Measurements from ENCODE around the gene CDK5. TPM values are rescaled to one million over a fixed set of nuclear protein-coding genes. Genes with fewer than 3 reads are reported as not detected.

The CDK5 gene
- total and polyA plus RNA-seq, 2 of the 13 experiments (the other 11 are each of a cell fraction or from before 2014, with no cell fraction given) = 16.4 to 21.3 TPM

GRCh38 chr7:151082141-151083070, 24.7 kb upstream of the CDK5 start:
- no peaks in the 10 kb centered on the region for H4K20me1 ChIP-seq (ENCODE audit: insufficient read depth, low read length)
- H3K4me1 ChIP-seq (ENCODE audit: insufficient read depth, low read length) = peaks cover 48% of the 10 kb centered on the region
- H2AFZ ChIP-seq (ENCODE audit: low read length) = no peak overlapping the region
- H3K79me2 ChIP-seq (ENCODE audit: insufficient read depth, low read length) = peaks cover 40% of the 10 kb centered on the region
- H3K4me2 ChIP-seq (ENCODE audit: low read depth, low read length) = peak overlapping the region; percentile 97
- intact Hi-C loops (cut with micrococcal nuclease; ENCODE audit: unreplicated experiment) (loop anchor here (10.0 kb wide), 1 partner anchor 162 kb away; the partner anchor contains the start of gene SMARCD3), in situ Hi-C loops (cut with HindIII; ENCODE audit: extremely low pct_ligation_motif_present, low pct_unique_long_range_greater_than_20kb) (no loop called here)
- peak overlapping the region; percentile 100 for H3K9ac ChIP-seq (ENCODE audit: insufficient read depth, low read depth, low read length)
- H3K4me3 ChIP-seq (replicated peaks in 1 of 3; ENCODE audit: insufficient read depth in 1 of 3, low read depth in 2 of 3, low read length in 3 of 3) = peak overlapping the region; percentile 85 to 96 (median 88)
- no peak for FAIRE-seq
- no peak for DNase-seq (ENCODE audit: low spot score)
- peak overlapping the region; percentile 85 for H3K27ac ChIP-seq (ENCODE audit: extremely low read length, insufficient read depth, low read length)
- H3K27me3 ChIP-seq (ENCODE audit: control insufficient read depth in 1 of 2, insufficient read depth in 2 of 2, low read length in 2 of 2) = no peaks in the 10 kb centered on the region; a peak in 1 of 5 replicates
- H3K9me3 ChIP-seq (ENCODE audit: low read length) = no peaks in the 10 kb centered on the region
- CTCF ChIA-PET (ENCODE audit: low intra/inter-chr PET ratio, low total read pairs) = no interaction called here
- no peak for ATAC-seq
- H3K36me3 ChIP-seq (replicated peaks in 1 of 2; ENCODE audit: control insufficient read depth in 1 of 2, insufficient read depth in 2 of 2, low read length in 2 of 2) = 0 out of 5 replicates have a peak, but pooled peaks cover 0 to 1% of the 10 kb centered on the region in 2 experiments
- 3% methylated on average over 22 of the region's 42 CpGs for WGBS (ENCODE audit: low lambda C conversion rate)
- POLR2A ChIA-PET = interaction anchor here (0.9 to 3.8 kb wide), 3 partner anchors 20 to 54 kb away, joined by 3 to 144 read pairs (median 4); partner anchors contain the start of gene ABCB8
- BruUV-seq (replicated peaks) = no TSS peak
- TF ChIP-seq MED8 (CRISPR knock-in tag; IDR thresholded peaks at IDR 0.05; ENCODE audit: insufficient replicate concordance) = peak; percentile 45
- TF ChIP-seq ZSCAN9 (CRISPR knock-in tag; IDR thresholded peaks at IDR 0.05; ENCODE audit: borderline replicate concordance) = no peak
- 0 out of 2 replicates have a peak, but pooled peaks have one; percentile 23 for TF ChIP-seq GLI4 (CRISPR knock-in tag; IDR thresholded peaks at IDR 0.05; ENCODE audit: borderline replicate concordance)
- peak; percentile 47; the same call in 1 of the 2 replicates for TF ChIP-seq AKAP8 (CRISPR knock-in tag; IDR thresholded peaks at IDR 0.05)
- TF ChIP-seq SRF (IDR thresholded peaks at IDR 0.05; ENCODE audit: low read depth, low read length) = no peak
- peak; percentile 13; the same call in 1 of the 2 replicates for TF ChIP-seq TFDP2 (CRISPR knock-in tag; IDR thresholded peaks at IDR 0.05)
- peak; percentile 58 for TF ChIP-seq PATZ1 (CRISPR knock-in tag; IDR thresholded peaks at IDR 0.05)
- no peak for TF ChIP-seq TCF12 (IDR thresholded peaks at IDR 0.05)
- TF ChIP-seq TCF12 (CRISPR knock-in tag; IDR thresholded peaks at IDR 0.05) = 0 out of 2 replicates have a peak, but pooled peaks have one; percentile 28
- TF ChIP-seq THYN1 (CRISPR knock-in tag; IDR thresholded peaks at IDR 0.05; ENCODE audit: borderline replicate concordance, low read depth) = no peak
- peak; percentile 30; the same call in 1 of the 2 replicates for TF ChIP-seq ZNF768 (CRISPR knock-in tag; IDR thresholded peaks at IDR 0.05)
- 0 out of 2 replicates have a peak, but pooled peaks have one; percentile 37 for TF ChIP-seq ZNF232 (CRISPR knock-in tag; IDR thresholded peaks at IDR 0.05; ENCODE audit: borderline replicate concordance)
- TF ChIP-seq ZNF687 (CRISPR knock-in tag; IDR thresholded peaks at IDR 0.05) = peak; percentile 88
- 0 out of 2 replicates have a peak, but pooled peaks have one; percentile 35 for TF ChIP-seq HES4 (CRISPR knock-in tag; IDR thresholded peaks at IDR 0.05; ENCODE audit: borderline replicate concordance)
- TF ChIP-seq FOXC1 (CRISPR knock-in tag; IDR thresholded peaks at IDR 0.05; ENCODE audit: borderline replicate concordance) = peak; percentile 39; the same call in 1 of the 2 replicates

Data from HepG2 (cell line).